NCI-H82 (cell line): ENCODE results near the gene CPOX.
"Not testable (repeated sequence)": the region's sequence is repeated elsewhere in the genome, so short reads cannot be mapped to it uniquely, and the experiment has no call there.

Experiments used
- DNase-seq: peaks from one replicate; lab custom pipeline; 2025; lab: John Stamatoyannopoulos, UW

The CPOX gene

GRCh38 chr3:98593046-98593936 lies at the start of gene CPOX:
Gene CPOX (minus strand): TSS chr3:98593611. CDS start chr3:98593504, 107 bp downstream.
- DNase-seq: peak; percentile 95

GRCh38 chr3:98642769-98643168 lies 49.4 kb upstream of the CPOX start:
- not testable (repeated sequence) for DNase-seq

- DNase-seq: not testable (repeated sequence)
These were observed 48.3 kb upstream of the CPOX start for GRCh38 chr3:98641756-98642155.

- DNase-seq: not testable (repeated sequence)
These were observed 45.1 kb upstream of the CPOX start for GRCh38 chr3:98638515-98638914.

GRCh38 chr3:98630416-98630815 lies 37.0 kb upstream of the CPOX start:
- peak; percentile 98 for DNase-seq

GRCh38 chr3:98628317-98628716 lies 34.9 kb upstream of the CPOX start:
- DNase-seq: peak; percentile 32

GRCh38 chr3:98626151-98626550 lies 32.7 kb upstream of the CPOX start:
- DNase-seq: no peak

GRCh38 chr3:98623572-98624280 lies 30.3 kb upstream of the CPOX start:
- no peak for DNase-seq

GRCh38 chr3:98617841-98618240 lies 24.4 kb upstream of the CPOX start:
- no peak for DNase-seq

- no peak for DNase-seq
These were observed 20.2 kb upstream of the CPOX start for GRCh38 chr3:98613616-98614015.

- DNase-seq: no peak
These were observed 19.6 kb upstream of the CPOX start for GRCh38 chr3:98612996-98613517.

- peak; percentile 30 for DNase-seq
These were observed 19.2 kb upstream of the CPOX start for GRCh38 chr3:98612587-98612986.

- no peak for DNase-seq
These were observed 14.6 kb upstream of the CPOX start for GRCh38 chr3:98608029-98608428.

GRCh38 chr3:98603580-98603979 lies 10.2 kb upstream of the CPOX start:
- no peak for DNase-seq

- peak; percentile 84 for DNase-seq
These were observed 8.8 kb upstream of the CPOX start for GRCh38 chr3:98602078-98602678.

GRCh38 chr3:98601180-98601579 lies 7.8 kb upstream of the CPOX start:
- DNase-seq: no peak

- DNase-seq: no peak
These were observed 7.1 kb upstream of the CPOX start for GRCh38 chr3:98600412-98601095.

GRCh38 chr3:98599647-98600411 lies 6.4 kb upstream of the CPOX start:
- peak; percentile 14 for DNase-seq

- no peak for DNase-seq
These were observed 5.1 kb upstream of the CPOX start for GRCh38 chr3:98598492-98598891.

GRCh38 chr3:98596541-98597500 lies 3.4 kb upstream of the CPOX start:
- DNase-seq: peak; percentile 62
